ENCODE data around the gene PCDHGA4.
"Not testable (repeated sequence)": the region's sequence is repeated elsewhere in the genome, so short reads cannot be mapped to it uniquely, and the experiment has no call there.

The PCDHGA4 gene

GRCh38 chr5:141349917-141350619, 4.8 kb upstream of the PCDHGA4 start, which contains the start of gene PCDHGB1:
Gene PCDHGB1, plus strand, starts transcription at chr5:141350099. Its CDS starts 162 bp downstream, at chr5:141350261.
- no peak for DNase-seq

DNA sequence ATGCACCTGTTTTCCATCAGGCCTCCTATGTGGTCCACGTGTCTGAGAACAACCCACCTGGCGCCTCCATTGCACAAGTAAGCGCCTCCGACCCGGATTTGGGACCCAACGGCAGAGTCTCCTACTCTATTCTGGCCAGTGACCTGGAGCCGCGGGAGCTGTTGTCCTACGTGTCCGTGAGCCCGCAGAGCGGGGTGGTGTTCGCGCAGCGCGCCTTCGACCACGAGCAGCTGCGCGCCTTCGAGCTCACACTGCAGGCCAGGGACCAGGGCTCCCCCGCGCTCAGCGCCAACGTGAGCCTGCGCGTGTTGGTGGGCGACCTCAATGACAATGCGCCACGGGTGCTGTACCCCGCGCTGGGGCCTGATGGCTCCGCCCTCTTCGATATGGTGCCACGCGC, 3.2 kb upstream of the PCDHGA4 start:
- no peak for DNase-seq

DNA sequence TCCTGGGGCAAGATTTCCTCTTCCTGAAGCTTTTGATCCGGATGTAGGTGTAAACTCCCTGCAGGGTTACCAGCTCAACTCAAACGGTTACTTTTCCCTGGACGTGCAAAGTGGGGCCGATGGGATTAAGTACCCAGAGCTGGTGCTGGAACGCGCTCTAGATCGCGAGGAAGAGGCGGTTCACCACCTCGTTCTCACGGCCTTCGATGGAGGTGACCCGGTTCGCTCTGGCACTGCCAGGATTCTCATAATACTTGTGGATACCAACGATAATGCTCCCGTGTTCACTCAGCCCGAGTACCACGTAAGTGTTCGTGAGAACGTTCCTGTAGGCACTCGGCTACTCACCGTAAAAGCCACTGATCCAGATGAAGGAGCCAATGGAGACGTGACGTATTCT, 820 bp downstream of the PCDHGA4 start:
- DNase-seq: no peak

DNA sequence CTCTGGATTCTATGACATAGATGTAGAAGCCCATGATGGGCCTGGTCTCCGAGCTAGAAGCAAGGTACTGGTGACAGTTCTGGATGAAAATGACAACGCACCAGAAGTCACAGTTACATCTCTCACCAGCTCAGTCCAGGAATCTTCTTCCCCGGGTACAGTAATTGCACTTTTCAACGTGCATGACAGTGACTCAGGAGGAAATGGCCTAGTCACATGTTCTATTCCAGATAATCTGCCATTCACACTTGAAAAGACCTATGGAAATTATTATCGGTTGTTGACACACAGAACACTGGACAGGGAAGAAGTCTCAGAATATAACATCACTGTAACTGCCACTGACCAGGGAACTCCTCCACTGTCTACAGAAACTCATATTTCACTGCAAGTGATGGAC, 1.3 kb downstream of the PCDHGA4 start:
- no peak for DNase-seq

- no peak for DNase-seq
These were observed 2.1 kb downstream of the PCDHGA4 start for GRCh38 chr5:141356950-141357349.

DNA sequence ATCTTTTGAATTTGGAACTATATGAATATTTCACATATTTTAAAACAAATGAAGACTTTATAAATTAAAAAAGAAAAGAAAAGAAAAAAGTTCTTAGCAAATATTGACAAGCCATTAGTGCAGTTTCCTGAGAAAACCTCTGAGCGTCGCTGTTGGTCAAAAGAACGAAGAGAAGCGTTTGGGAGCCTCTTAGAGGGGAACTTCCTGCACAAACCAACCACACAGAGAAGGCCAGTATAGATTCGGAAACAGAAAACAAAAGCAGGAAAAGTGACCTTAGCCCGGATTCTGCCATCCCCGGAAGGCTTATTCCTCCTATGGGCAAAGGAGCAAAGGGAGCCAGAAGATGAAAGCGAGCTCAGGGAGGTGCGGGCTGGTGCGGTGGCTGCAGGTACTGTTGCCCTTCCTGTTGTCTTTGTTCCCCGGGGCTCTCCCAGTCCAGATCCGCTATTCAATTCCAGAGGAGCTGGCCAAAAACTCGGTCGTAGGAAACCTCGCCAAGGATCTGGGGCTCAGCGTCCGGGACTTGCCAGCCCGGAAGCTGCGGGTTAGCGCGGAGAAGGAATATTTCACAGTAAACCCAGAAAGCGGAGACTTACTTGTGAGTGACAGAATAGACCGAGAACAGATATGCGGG, 5.1 kb downstream of the PCDHGA4 start, which contains the start of gene PCDHGB2:
Gene PCDHGB2, plus strand, starts transcription at position 205 of the 637 bp plus-strand sequence. Its CDS starts 142 bp downstream, at position 347.
- DNase-seq: no peak

GRCh38 chr5:141360685-141361084, 5.9 kb downstream of the PCDHGA4 start:
- no peak for DNase-seq

DNA sequence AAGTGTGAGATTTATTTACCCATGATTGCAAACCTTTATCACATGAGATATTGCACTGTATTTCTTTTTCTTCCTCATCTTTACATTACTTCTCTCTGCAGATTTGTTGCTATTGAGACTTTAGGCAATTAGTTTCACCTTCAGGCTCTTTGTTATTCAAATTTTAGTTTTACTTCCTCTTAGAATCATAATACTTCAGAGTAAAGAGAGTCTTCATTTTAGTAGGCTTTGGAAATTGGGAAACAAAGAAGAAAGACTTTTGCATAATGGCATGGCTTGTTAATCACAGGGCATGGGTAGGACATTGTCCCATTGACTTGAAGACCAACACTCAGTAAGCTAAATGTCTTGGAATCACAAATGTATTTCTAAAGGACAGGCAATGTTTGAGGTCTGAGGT, 7.9 kb downstream of the PCDHGA4 start:
- DNase-seq: no peak

GRCh38 chr5:141363952-141364660, 9.3 kb downstream of the PCDHGA4 start, which contains the start of gene PCDHGA5:
Gene PCDHGA5, plus strand, starts transcription at chr5:141364162. Its CDS starts 169 bp downstream, at chr5:141364331.
- DNase-seq: no peak

DNA sequence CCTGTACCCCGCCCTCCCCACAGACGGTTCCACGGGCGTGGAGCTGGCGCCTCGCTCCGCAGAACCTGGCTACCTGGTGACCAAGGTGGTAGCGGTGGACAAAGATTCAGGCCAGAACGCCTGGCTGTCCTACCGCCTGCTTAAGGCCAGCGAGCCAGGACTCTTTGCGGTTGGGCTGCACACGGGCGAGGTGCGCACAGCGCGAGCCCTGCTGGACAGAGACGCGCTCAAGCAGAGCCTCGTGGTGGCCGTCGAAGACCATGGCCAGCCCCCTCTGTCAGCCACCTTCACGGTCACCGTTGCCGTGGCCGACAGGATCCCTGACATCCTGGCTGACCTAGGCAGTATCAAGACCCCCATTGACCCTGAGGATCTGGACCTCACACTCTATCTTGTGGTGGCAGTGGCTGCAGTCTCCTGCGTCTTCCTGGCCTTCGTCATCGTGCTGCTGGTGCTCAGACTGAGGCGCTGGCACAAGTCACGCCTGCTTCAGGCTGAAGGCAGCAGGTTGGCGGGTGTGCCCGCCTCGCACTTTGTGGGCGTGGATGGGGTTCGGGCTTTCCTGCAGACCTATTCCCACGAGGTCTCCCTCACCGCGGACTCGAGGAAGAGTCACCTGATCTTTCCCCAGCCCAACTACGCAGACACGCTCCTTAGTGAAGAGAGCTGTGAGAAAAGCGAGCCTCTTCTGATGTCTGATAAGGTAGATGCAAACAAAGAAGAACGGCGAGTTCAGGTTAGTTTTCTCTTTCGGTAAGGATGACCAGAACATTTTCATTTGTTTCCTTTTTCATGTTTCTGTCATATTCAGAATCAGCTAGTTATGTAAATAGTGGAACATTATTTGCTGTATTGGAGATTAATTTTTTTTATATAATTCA, 11.4 kb downstream of the PCDHGA4 start:
- DNase-seq: no peak

DNA sequence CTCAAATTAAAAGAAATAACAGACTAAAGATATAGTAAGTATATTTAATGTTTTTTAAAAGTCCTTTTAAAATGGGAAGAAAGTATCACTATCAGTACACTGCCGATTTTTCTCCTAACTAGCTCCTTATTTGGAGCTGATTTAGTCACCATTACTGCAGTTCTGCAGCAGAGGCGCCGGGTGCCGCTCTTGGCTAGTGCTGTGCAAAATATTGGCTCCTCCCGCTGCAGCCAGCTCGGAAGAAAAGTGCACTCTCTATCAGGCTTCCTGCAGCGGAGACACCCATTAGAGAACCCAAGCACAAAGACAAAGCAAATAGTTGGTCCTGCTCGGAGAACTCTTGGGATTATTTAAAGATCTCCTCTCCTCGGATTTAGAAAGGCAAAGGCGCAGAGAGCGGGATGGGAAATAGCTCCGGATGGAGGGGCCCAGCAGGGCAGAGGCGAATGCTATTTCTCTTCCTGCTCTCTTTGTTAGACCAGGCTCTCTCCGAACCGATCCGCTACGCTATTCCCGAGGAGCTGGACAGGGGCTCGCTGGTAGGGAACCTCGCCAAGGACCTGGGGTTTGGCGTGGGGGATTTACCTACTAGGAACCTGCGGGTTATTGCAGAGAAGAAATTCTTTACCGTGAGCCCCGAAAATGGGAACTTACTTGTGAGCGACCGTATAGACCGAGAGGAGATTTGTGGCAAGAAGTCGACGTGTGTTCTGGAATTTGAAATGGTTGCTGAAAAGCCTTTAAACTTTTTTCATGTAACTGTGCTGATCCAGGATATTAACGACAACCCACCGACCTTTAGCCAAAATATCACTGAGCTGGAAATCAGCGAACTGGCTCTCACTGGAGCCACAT, 15.4 kb downstream of the PCDHGA4 start, which contains the start of gene PCDHGB3:
Gene PCDHGB3, plus strand, starts transcription at position 249 of the 855 bp plus-strand sequence. Its CDS starts 153 bp downstream, at position 402.
- no peak for DNase-seq

GRCh38 chr5:141371572-141372475, 17.0 kb downstream of the PCDHGA4 start:
- no peak for DNase-seq

DNA sequence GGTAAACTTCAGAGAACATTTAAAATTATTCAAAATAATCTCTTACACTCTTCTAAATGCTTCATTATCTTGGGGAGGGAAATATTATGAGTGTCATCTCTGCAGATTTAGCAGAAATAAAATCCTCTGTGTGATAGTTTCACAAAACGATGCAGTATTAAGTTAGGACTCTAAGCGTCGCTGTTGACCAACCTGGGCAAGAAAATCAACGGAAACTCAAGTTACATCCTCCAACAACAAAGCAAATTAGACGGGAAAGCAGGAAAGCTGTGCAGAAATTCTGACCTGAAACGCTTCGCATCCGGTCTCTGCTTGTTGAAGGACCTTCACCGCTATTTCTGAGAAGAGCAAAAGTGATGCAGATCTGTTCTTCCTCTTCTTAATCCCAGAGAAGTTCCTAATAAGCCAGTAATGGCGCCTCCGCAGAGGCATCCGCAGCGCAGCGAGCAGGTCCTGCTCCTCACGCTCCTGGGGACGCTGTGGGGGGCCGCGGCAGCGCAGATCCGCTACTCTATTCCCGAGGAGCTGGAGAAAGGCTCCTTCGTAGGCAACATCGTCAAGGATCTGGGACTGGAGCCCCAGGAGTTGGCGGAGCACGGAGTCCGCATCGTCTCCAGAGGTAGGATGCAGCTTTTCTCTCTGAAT, 19.0 kb downstream of the PCDHGA4 start, which contains the start of gene PCDHGA6:
Gene PCDHGA6, plus strand, starts transcription at position 219 of the 645 bp plus-strand sequence. Its CDS starts 193 bp downstream, at position 412.
- no peak for DNase-seq

DNA sequence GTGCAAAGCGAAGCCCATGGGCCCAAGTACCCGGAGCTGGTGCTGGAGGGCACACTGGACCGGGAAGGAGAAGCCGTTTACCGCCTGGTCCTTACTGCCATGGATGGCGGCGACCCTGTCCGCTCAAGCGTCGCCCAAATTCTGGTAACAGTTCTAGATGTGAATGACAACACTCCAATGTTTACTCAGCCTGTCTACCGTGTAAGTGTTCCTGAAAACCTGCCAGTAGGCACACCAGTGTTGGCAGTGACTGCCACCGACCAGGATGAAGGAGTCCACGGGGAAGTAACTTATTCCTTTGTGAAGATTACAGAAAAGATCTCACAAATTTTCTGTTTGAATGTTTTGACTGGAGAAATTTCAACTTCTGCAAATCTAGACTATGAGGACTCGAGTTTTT, 19.8 kb downstream of the PCDHGA4 start:
- no peak for DNase-seq

DNA sequence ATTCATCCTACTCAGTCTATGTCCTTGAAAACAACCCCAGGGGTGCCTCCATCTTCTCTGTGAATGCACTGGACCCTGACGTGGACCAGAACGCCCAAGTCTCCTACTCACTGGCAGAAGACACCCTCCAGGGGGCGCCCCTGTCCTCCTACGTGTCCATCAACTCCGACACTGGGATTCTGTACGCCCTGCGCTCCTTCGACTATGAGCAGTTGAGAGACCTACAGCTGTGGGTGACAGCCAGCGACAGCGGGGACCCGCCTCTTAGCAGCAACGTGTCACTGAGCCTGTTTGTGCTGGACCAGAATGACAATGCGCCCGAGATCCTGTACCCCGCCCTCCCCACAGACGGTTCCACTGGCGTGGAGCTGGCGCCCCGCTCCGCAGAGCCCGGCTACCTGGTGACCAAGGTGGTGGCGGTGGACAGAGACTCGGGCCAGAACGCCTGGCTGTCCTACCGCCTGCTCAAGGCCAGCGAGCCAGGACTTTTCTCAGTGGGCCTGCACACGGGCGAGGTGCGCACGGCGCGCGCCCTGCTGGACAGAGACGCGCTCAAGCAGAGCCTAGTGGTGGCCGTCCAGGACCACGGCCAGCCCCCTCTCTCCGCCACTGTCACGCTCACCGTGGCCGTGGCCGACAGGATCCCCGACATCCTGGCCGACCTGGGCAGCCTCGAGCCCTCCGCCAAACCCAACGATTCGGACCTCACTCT, 20.8 kb downstream of the PCDHGA4 start:
- not testable (repeated sequence) for DNase-seq

DNA sequence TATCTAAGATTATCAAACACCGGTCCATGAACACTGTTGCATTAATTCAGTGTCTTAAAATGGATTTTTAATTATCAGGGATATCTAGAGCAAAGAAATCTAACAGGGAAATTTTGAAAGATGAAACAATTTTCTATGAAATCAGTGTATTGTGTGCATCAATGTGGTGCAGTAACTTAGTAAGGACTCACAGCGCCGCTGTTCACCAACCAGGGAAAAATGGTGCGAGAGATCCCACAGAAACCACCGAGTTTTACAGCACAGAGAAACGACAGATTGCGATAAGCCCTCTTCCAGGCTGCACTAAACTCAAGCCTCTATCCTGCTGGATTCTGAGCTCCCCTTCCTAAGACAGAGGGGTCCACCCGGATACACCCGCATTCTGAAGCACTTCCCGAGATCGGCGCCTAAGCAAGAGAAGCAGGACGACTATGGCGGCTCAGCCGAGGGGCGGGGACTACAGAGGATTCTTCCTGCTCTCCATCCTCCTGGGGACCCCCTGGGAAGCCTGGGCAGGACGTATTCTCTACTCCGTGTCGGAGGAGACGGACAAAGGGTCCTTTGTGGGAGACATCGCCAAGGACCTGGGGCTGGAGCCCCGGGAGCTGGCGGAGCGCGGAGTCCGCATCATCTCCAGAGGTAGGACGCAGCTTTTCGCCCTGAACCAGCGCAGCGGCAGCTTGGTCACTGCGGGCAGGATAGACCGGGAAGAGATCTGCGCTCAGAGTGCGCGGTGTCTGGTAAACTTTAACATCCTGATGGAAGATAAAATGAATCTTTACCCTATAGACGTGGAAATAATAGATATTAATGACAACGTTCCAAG, 27.9 kb downstream of the PCDHGA4 start, which contains the start of gene PCDHGA7:
Gene PCDHGA7, plus strand, starts transcription at position 274 of the 826 bp plus-strand sequence. Its CDS starts 158 bp downstream, at position 432.
- no peak for DNase-seq

- no peak for DNase-seq
These were observed 28.5 kb downstream of the PCDHGA4 start for GRCh38 chr5:141383345-141383744.

All from NCI-H1105 (cell line).